ENCODE measurements around the gene SERTAD2.
A peak's percentile ranks its signal among the peaks of the same experiment; 100 is the strongest.

Gene SERTAD2

DNA sequence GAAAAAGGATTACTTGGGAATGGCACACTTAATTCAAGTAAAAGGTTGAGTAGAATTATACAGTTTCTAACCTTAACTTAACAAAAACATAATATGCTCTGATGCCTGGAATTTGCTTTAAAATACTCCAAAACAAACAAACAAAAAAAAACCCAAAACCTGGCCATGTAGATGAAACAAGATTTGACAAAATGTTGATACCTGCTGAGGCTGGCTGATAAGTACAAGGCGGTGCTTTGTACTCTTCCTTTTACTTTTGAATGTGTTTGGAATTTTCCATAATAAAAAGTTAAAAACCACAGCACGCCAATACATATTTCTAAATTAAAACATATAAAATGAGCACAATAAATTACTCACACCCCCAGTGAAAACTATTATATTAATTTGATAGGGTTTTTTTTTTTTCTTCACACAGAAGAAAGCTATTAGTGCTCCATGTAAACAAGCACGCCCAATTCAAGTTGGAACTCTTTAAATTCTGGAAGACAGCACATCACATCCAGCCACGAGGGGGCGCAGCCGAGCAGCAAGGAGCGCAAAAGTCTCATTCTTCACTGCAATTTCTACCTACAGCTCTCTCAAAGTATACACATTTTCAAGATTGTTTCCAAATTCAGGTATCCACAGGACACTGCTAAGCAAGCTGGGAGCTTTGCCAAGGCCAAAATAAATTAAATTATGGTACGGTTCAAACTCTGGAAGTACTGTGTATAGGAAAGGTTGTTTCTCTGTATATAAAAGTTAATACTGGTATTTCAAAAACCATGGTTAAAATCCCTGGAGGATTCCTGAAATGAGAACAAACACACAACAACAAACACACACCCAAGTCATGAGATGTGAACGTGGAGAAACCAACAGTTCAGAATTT lies 7.5 kb downstream of the SERTAD2 start:
- DNase-seq = peak; percentile 86

- DNase-seq = peak; percentile 49
Observed at GRCh38 chr2:64644458-64645382, 9.0 kb downstream of the SERTAD2 start.

GRCh38 chr2:64643838-64644457 lies 9.8 kb downstream of the SERTAD2 start:
- no peak for DNase-seq

DNA sequence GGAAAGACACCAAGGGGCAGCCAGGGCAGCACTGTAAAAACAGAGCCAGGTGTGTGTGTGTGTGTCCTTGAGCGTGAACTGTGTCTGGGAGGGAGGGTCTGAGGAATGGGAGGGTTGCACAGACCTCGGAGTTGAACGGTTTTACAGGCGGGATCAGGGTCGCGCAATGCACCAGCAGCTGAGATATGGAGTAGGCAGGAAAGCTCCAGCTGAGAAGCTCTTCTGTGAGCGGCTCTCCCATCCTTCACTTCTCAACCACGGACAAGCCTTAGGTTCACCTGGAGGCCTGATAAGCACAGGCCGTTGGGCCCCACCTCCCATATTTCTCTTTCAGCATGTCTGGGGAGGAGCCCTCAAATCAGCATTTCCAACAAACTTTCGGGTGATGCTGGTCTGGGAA lies 12.1 kb downstream of the SERTAD2 start:
- DNase-seq = no peak

- DNase-seq = no peak
Observed at GRCh38 chr2:64640153-64641044, 13.3 kb downstream of the SERTAD2 start.

GRCh38 chr2:64639691-64640090 lies 14.0 kb downstream of the SERTAD2 start:
- no peak for DNase-seq

- no peak for DNase-seq
Observed at GRCh38 chr2:64638502-64639120, 15.1 kb downstream of the SERTAD2 start.

GRCh38 chr2:64637931-64638330 lies 15.8 kb downstream of the SERTAD2 start:
- no peak for DNase-seq

GRCh38 chr2:64637000-64637635 lies 16.6 kb downstream of the SERTAD2 start:
- DNase-seq = no peak

DNA sequence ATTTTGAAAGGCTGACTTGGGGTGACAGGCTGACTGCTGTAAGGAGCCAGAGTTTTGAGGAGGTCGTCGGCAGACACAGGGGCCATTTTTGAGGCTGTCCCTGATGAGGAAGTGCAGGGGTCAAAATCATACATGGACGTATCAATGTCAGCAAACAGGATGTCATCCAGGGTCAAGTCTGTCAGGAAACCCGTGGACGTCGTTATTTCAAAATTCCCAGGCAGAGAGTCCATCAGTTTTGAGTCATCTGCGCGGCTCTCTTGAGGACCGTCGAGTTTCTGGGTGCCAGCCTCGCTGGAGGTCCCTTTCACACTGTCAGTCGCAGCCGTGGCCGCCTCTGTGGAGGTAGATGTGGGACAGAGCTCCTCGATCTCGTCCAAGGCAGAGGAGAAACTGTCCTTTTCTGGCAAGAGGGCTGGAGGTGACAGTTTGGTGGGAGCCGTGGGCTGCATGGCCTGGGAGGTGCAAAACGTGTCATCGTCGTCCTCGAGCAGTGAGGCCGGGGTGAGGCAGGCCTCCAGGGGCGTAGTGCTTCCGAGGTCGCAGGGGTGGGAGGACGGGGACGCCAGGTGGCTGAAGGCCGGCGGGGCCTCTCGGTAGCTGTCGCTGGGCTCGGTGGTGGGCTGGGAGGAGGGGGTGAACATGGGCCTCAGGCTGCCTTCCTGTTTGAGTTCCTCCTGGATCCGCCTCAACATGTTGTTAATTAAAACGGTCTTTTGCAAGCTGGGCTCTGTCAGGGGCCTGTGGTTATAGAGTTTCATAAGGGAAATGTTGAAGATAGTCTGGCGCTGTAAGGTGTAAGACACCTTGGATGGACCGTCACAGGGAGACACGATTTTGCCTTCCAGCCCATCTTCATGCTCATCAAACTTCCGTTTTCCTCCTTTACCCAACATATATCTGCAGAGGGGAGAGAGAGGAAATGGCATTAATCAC lies 17.5 kb downstream of the SERTAD2 start:
- no peak for DNase-seq

DNA sequence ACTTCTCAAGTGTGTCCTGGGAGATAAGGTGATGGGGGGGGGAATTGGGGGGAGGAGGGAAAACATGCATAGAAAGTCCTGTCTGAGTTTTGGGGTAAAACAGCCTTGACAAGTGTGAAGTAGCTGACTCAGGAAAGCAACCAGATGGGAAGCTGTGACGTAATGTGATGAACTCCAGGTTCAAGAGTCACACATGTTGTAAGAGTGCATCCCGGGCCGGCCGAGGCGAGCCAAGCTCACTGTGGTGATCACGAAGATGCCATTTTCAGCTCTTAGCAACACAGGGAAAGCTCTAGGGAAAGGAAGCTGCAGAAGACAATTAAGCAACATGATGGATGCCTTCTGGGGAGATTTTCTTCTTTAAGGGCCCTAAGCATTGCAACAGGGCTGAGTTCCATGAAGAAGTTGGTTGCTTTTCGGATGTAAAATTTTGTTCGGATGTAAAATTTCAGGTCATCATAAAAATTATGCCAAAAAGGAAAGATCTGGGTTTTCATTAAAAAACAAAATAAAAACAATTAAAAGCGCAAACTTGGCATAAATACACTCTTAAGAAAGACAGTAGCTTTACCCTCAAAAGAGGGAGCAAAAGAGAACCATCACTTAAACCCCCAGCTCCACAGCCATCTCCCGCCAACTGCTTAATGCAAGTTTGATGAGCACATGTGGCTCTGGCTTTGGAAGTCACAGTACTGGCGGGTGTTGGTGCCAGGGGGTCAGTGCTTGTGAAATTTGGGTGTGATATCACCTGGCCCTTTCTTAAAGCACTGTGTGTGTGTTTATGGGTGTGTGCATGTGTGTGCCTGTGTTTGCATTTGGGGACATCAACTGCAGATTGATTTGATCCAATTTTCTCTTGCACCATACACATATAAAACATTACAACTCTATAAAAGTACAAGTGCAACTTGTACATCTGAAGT lies 19.1 kb downstream of the SERTAD2 start:
- no peak for DNase-seq

DNA sequence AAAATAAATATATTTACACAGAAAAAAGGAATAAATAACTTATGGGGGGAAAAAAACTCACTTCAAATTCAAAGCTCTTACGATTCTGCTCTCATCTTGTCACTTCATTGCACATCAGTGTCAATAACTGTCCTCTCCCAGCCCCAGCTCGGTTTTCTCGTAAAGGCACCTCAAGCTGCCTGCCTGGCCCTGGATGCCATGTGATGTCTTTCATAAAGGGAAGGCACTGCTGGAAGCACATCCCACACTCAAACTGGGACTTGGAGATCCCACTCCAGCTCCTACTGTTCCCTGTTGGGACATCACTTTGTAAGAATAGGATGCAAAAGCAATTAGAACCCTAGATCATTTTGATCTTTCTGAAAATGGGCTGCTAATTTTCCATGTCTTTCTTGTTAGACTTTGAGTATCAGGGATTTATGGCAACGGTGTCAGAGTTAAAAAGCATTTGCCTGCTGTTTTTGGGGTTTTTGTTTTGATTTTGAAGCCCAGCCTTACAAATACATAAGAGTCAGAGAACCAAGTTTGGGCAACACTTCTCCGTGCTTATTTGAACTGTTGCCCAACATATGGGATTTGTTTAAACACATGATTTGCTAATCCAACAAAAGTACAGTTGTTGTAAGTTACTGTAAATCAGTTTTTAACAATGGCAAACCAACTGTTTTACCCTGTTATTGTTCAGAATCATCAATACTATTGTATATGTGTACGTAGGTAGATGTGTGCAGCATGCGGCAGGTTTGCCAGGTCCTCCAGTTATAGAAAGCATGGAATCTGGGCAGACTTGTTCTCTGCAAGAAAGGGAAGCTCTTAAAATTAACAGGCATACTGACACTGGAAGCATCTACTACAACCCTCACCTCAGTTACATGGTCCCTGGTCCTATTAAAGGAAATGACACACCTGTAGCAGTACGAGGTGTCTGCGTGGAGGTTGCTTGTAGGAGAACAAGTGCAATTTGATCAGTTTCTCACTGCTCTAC lies 20.6 kb downstream of the SERTAD2 start:
- no peak for DNase-seq

GRCh38 chr2:64631771-64632170 lies 21.9 kb downstream of the SERTAD2 start:
- no peak for DNase-seq

GRCh38 chr2:64630752-64631151 lies 23.0 kb downstream of the SERTAD2 start:
- DNase-seq = no peak

DNA sequence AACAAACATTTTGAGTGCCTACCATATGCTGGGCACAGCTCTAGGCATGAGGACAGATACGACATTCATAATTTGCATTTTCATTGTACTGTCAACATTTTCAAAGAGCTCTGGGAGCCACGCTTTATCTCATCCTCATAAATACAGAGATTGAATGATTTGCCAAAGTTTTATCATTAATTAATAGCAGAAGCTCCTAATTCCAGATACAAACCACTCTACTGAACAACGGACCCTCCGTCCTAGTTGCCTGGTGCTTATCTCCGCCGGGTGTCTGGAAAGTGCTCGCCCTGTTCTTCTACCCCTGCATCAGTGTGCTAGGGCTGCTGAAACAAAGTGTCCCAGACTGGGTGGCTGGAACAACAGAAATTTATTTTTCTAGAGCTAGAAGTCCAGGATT lies 23.8 kb downstream of the SERTAD2 start:
- no peak for DNase-seq

- DNase-seq = no peak
Observed at GRCh38 chr2:64629329-64629781, 24.4 kb downstream of the SERTAD2 start.
